NCI-H774 (cell line): ENCODE data around the gene KLK3.
A peak's percentile ranks its signal among the peaks of the same experiment; 100 is the strongest.
"Not testable (repeated sequence)": the region's sequence is repeated elsewhere in the genome, so short reads cannot be mapped to it uniquely, and the experiment has no call there.

Experiments used
- DNase-seq: peaks from one replicate; lab custom pipeline; 2025; lab: John Stamatoyannopoulos, UW

KLK3 gene

DNA sequence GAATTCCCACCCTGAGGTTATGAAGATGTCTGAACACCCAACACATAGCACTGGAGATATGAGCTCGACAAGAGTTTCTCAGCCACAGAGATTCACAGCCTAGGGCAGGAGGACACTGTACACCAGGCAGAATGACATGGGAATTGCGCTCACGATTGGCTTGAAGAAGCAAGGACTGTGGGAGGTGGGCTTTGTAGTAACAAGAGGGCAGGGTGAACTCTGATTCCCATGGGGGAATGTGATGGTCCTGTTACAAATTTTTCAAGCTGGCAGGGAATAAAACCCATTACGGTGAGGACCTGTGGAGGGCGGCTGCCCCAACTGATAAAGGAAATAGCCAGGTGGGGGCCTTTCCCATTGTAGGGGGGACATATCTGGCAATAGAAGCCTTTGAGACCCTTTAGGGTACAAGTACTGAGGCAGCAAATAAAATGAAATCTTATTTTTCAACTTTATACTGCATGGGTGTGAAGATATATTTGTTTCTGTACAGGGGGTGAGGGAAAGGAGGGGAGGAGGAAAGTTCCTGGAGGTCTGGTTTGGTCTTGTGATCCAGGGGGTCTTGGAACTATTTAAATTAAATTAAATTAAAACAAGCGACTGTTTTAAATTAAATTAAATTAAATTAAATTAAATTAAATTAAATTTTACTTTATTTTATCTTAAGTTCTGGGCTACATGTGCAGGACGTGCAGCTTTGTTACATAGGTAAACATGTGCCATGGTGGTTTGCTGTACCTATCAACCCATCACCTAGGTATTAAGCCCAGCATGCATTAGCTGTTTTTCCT is 7.0 kb downstream of the KLK3 start:
- no peak for DNase-seq

DNA sequence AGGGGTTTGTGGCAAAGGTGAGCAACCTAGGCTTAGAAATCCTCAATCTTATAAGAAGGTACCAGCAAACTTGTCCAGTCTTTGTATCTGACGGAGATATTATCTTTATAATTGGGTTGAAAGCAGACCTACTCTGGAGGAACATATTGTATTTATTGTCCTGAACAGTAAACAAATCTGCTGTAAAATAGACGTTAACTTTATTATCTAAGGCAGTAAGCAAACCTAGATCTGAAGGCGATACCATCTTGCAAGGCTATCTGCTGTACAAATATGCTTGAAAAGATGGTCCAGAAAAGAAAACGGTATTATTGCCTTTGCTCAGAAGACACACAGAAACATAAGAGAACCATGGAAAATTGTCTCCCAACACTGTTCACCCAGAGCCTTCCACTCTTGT is 14.8 kb downstream of the KLK3 start:
- no peak for DNase-seq

GRCh38 chr19:50870417-50871089 is 15.8 kb downstream of the KLK3 start:
- DNase-seq: peak; percentile 11

GRCh38 chr19:50873056-50873455 is 18.3 kb downstream of the KLK3 start, which contains the start of gene KLK2:
Gene KLK2, plus strand, starts transcription at chr19:50873439. Its CDS starts 35 bp downstream, at chr19:50873474.
- no peak for DNase-seq

- DNase-seq: no peak
Observed at GRCh38 chr19:50874211-50874610, 19.5 kb downstream of the KLK3 start.

- DNase-seq: no peak
Observed at GRCh38 chr19:50875795-50876422, 21.2 kb downstream of the KLK3 start.

DNA sequence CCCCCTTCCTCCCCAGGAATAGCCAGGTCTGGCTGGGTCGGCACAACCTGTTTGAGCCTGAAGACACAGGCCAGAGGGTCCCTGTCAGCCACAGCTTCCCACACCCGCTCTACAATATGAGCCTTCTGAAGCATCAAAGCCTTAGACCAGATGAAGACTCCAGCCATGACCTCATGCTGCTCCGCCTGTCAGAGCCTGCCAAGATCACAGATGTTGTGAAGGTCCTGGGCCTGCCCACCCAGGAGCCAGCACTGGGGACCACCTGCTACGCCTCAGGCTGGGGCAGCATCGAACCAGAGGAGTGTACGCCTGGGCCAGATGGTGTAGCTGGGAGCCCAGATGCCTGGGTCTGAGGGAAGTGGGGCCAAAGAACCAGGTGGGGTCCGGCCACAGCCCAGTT is 21.7 kb downstream of the KLK3 start:
- DNase-seq: no peak

- peak; percentile 27 for DNase-seq
Observed at GRCh38 chr19:50877338-50877737, 22.6 kb downstream of the KLK3 start.

- DNase-seq: no peak
Observed at GRCh38 chr19:50878851-50879250, 24.1 kb downstream of the KLK3 start.

DNA sequence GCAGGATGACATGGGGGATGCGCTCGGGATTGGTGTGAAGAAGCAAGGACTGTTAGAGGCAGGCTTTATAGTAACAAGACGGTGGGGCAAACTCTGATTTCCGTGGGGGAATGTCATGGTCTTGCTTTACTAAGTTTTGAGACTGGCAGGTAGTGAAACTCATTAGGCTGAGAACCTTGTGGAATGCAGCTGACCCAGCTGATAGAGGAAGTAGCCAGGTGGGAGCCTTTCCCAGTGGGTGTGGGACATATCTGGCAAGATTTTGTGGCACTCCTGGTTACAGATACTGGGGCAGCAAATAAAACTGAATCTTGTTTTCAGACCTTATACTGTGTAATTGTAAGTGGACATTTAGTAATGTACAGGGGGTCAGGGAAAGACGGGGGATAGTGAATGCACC is 25.5 kb downstream of the KLK3 start:
- no peak for DNase-seq

GRCh38 chr19:50882188-50882587 is 27.5 kb downstream of the KLK3 start:
- no peak for DNase-seq

DNA sequence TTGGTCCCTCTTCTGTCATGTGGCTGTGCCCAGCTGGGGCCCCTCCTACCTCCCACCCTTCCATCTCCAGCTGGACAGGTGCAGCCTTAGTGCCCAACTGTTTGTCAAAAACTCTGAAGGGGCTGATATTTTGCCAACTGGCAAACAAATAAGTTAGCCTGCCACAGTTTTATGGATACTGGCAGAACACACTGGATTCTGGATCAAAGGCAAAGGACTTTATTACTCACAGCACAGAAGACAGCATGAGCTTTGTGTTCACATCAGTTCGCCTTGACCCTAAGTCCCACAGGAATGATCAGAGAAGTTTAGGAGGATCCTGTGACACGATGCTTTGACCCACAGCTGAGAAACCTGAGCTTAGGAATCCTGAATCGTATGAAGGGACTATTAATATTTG is 34.9 kb downstream of the KLK3 start:
- no peak for DNase-seq

GRCh38 chr19:50890422-50891252 is 35.9 kb downstream of the KLK3 start:
- DNase-seq: no peak

GRCh38 chr19:50891253-50891625 is 36.5 kb downstream of the KLK3 start:
- DNase-seq: no peak

DNA sequence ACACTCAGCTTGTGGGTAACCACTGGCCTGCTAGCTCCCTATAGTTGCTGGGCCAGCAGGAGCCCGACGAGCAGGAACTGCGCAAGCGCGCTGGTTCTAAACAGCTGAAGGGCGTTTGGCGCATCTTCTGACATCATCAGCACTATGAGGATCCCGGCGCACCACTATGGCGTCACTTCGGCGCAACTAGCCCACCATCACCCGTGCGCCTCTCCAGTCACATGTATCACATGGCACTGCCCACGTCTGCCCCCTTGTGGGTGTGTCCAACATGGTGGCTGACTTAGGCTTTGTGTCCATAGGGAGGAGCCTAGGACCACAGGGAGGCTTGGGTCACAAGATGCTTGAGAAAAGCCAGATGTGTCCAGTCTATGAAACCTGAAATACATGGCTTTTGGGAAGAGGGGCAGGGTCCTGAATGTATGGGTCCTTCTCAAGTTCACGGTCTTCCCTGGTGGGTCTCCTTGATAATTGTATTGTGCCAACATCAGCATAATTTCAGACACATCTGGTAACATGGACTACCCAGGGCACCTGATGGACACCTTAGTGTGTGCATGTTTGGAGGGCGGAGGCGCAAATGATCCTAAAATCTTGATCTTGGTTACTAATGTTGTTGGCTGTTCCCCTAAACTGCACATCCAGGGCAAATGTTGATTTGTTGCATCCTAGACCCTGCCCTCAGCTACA is 38.5 kb downstream of the KLK3 start:
- DNase-seq: no peak

DNA sequence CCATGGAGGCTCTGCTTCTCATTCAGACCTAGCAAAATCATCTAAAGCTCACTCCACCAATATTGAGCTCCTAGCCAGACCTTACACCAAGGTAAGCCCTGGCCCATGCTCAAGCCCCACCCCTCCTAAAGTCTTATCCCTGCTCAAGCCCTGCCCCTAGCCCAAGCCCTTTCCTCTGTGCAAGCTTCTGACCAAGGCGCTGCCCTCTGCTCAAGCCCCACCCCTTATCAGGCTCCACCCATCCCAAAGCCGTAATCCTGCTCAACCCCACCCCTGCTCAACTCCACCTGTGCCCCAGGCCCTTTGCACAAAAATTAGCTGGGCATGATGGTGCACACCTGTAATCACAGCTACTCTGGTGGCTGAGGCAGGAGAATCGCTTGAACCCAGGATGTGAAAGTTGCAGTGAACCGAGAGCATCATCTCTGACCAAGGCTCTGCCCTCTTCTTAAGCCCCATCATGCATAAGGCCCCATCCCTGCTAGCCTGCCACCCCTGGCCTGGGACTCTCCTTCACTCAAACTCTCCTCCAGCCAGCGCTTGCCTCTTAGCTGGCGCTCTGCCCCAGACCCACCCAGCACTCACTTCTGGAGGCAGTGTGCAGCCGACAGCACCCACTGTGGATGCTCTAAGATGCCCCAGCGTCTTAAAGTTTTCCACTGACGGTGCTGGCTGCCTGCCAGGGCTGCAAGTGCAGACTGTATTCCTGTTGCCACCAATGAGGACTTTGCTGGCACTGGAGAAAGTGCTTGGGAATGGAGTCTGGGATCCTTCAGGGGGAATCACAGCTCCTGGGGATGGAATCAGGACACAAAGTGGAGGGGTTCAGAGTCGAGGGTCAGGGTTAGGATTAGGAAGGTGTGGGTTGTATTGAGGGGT is 40.0 kb downstream of the KLK3 start:
- DNase-seq: no peak

DNA sequence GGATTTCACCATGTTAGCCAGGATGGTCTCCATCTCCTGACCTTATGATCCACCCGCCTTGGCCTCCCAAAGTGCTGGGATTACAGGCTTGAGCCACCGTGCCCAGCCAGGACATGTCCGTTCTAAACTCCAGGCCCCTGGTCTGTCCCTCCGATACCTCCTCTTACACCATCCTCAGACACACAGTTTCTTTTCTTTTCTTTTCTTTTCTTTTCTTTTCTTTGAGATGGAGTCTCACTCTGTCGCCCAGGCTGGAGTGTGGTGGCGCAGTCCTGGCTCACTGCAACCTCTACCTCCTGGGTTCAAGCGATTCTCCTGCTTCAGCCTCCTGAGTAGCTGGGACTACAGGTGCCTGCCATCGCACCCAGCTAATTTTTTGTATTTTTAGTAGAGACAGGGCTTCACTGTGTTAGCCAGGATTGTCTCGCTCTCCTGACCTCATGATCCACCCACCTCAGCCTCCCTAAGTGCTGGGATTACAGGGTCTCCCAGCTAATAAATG is 41.4 kb downstream of the KLK3 start:
- DNase-seq: not testable (repeated sequence)

GRCh38 chr19:50896591-50897190 is 42.0 kb downstream of the KLK3 start:
- peak; percentile 53 for DNase-seq

GRCh38 chr19:50897191-50897607 is 42.5 kb downstream of the KLK3 start:
- no peak for DNase-seq

GRCh38 chr19:50897612-50898011 is 42.9 kb downstream of the KLK3 start:
- no peak for DNase-seq
